ENCODE data around the gene PTPN9. TPM values are rescaled to one million over a fixed set of nuclear protein-coding genes. Genes with fewer than 3 reads are reported as not detected.

The PTPN9 gene
- total and polyA plus RNA-seq, 4 donors = 7.1 to 32.4 (median 19.9) TPM

DNA sequence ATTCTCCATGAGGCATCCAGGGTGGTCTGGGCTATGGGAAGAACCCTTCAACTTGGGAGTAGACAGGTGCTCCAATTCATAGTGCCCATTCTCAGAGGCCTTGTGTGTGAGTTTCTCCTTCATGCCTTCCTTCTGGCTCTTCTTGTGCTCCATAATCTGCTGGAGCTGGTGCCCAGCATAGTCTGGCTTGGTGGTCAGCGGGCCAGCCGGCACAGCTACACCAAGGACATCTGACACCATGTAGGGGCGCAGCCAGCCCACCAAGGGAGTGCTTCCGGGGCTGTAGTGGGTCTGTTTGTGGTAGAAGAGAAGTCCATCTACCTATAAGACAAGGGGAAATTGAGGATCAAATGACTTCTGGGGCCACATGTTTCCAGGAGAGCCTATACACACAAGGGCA is 19.2 kb upstream of the PTPN9 start:
- H3K36me3 ChIP-seq (ENCODE audit: control insufficient read depth in 4 of 4, insufficient read depth in 4 of 4, low read length in 4 of 4) = peaks cover 25 to 39% (median 29%) of the 10 kb centered on the region in 4 donors
- H3K9ac ChIP-seq (ENCODE audit: insufficient read depth in 1 of 2, low read length in 2 of 2) = no peak overlapping the region
- H3K9me3 ChIP-seq (ENCODE audit: control insufficient read depth in 4 of 4, insufficient read depth in 3 of 4, low read length in 3 of 4) = peaks cover 0 to 2% (median 0%) of the 10 kb centered on the region in 4 donors
- DNase-seq = no peak
- H3K27me3 ChIP-seq (ENCODE audit: control insufficient read depth in 3 of 3, insufficient read depth in 3 of 3, low read length in 2 of 3) = no peaks in the 10 kb centered on the region
- no peak overlapping the region for H3K27ac ChIP-seq (ENCODE audit: low read depth in 1 of 2, low read length in 1 of 2)
- H3K4me3 ChIP-seq = no peak overlapping the region
- WGBS, 2 donors = 93% methylated on average over 4 of the region's 4 CpGs
- no peak for ATAC-seq (ENCODE audit: insufficient read depth, low FRiP score)
- H3K4me1 ChIP-seq (ENCODE audit: control insufficient read depth in 5 of 5, insufficient read depth in 5 of 5, low read length in 5 of 5) = peaks cover 0 to 6% (median 0%) of the 10 kb centered on the region in 5 donors
- TF ChIP-seq, protein P1, sequence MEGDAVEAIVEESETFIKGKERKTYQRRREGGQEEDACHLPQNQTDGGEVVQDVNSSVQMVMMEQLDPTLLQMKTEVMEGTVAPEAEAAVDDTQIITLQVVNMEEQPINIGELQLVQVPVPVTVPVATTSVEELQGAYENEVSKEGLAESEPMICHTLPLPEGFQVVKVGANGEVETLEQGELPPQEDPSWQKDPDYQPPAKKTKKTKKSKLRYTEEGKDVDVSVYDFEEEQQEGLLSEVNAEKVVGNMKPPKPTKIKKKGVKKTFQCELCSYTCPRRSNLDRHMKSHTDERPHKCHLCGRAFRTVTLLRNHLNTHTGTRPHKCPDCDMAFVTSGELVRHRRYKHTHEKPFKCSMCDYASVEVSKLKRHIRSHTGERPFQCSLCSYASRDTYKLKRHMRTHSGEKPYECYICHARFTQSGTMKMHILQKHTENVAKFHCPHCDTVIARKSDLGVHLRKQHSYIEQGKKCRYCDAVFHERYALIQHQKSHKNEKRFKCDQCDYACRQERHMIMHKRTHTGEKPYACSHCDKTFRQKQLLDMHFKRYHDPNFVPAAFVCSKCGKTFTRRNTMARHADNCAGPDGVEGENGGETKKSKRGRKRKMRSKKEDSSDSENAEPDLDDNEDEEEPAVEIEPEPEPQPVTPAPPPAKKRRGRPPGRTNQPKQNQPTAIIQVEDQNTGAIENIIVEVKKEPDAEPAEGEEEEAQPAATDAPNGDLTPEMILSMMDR (IDR thresholded peaks at IDR 0.05; ENCODE audit: control extremely low read depth, extremely low read depth) = no peak

DNA sequence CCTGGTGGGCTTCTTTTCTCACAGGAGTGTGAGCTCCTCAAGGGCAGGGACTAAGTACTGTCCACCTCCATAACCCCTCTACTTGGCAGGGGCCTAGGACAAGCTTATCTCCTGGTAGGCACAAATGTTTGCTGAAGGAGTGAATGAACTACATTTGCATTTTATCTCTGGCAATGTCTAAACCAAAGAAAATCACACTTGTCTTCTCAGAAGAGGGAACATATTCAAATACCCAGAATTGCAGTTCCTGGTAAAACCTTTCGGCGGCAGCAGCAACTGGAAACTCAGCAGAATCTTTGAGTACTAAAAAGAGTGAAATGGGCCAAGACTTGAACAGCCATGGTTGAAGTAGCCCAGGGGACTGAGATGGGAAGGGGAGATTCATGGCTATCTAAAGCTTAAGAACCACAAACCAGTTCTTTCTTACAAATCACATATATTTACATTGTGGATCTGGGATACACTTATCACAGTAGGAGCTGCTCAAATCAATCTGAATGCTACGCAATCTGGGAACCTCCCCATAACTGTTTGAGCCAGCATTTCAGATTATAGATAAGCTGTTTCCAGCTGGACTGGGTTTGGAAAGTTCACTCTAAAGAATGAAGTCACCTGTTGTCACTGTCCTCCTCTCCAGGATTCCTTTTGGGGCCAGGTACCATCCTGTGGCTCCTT is 18.7 kb upstream of the PTPN9 start:
- 65 to 68% methylated on average over 3 of the region's 3 CpGs for WGBS, 2 donors
- Histone ChIP-seq H3K4me3 (no peak overlapping the region), H3K36me3 (ENCODE audit: control insufficient read depth in 4 of 4, insufficient read depth in 4 of 4, low read length in 4 of 4) (peaks cover 25 to 39% (median 29%) of the 10 kb centered on the region in 4 donors), H3K27ac (ENCODE audit: low read depth in 1 of 2, low read length in 1 of 2) (no peak overlapping the region), H3K9ac (ENCODE audit: insufficient read depth in 1 of 2, low read length in 2 of 2) (no peak overlapping the region), H3K4me1 (ENCODE audit: control insufficient read depth in 5 of 5, insufficient read depth in 5 of 5, low read length in 5 of 5) (peaks cover 0 to 6% (median 0%) of the 10 kb centered on the region in 5 donors), H3K27me3 (ENCODE audit: control insufficient read depth in 3 of 3, insufficient read depth in 3 of 3, low read length in 2 of 3) (no peaks in the 10 kb centered on the region), H3K9me3 (ENCODE audit: control insufficient read depth in 4 of 4, insufficient read depth in 3 of 4, low read length in 3 of 4) (peaks cover 0 to 2% (median 0%) of the 10 kb centered on the region in 4 donors)
- DNase-seq (no peak), ATAC-seq (ENCODE audit: insufficient read depth, low FRiP score) (no peak)
- TF ChIP-seq, protein P1 (IDR thresholded peaks at IDR 0.05; ENCODE audit: control extremely low read depth, extremely low read depth) = peak; percentile 23

DNA sequence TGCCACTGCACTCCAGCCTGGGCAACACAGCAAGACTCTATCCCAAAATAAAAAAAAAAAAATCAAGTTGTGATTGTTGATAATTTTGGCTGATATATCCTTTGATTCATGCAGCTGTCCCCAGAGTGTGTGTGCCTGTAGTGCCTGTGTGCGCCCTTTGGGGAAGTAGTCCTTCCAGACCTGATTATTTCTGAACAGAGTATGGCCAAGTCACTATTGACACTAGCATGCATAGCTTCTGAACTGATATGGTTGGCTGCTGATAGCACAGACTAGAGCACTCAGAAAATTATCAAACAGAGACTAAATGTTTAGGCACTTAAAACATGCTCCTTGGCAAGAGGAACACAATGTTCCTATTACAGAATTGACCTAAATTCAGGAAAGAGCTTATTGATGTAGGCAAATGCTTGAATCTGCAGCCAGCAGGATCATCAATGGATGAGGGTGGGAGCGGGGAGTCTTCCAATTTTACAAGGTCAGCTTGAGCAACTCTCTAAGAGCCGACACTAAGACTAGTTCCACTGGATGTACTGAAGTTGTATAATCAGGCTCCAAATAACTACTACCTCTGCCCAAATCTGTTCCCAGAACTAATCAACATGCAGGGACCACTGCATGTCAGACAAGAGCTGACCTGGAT is 17.7 kb upstream of the PTPN9 start:
- Histone ChIP-seq H3K36me3 (ENCODE audit: control insufficient read depth in 4 of 4, insufficient read depth in 4 of 4, low read length in 4 of 4) (peaks cover 22 to 39% (median 29%) of the 10 kb centered on the region in 4 donors), H3K4me3 (no peak overlapping the region), H3K27me3 (ENCODE audit: control insufficient read depth in 3 of 3, insufficient read depth in 3 of 3, low read length in 2 of 3) (no peaks in the 10 kb centered on the region), H3K9ac (ENCODE audit: insufficient read depth in 1 of 2, low read length in 2 of 2) (no peak overlapping the region), H3K9me3 (ENCODE audit: control insufficient read depth in 4 of 4, insufficient read depth in 3 of 4, low read length in 3 of 4) (peaks cover 0 to 2% (median 0%) of the 10 kb centered on the region in 4 donors), H3K27ac (ENCODE audit: low read depth in 1 of 2, low read length in 1 of 2) (no peak overlapping the region), H3K4me1 (ENCODE audit: control insufficient read depth in 5 of 5, insufficient read depth in 5 of 5, low read length in 5 of 5) (peaks cover 0 to 6% (median 0%) of the 10 kb centered on the region in 5 donors)
- ATAC-seq (ENCODE audit: insufficient read depth, low FRiP score) (no peak), DNase-seq (no peak)
- TF ChIP-seq, protein P1 (IDR thresholded peaks at IDR 0.05; ENCODE audit: control extremely low read depth, extremely low read depth) = no peak
- 91 to 97% methylated on average over 3 of the region's 3 CpGs for WGBS, 2 donors

Data from lung (tissue), 12 donors.